ENCODE data around the gene TRAPPC12.
"Not testable (repeated sequence)": the region's sequence is repeated elsewhere in the genome, so short reads cannot be mapped to it uniquely, and the experiment has no call there.

The TRAPPC12 gene

DNA sequence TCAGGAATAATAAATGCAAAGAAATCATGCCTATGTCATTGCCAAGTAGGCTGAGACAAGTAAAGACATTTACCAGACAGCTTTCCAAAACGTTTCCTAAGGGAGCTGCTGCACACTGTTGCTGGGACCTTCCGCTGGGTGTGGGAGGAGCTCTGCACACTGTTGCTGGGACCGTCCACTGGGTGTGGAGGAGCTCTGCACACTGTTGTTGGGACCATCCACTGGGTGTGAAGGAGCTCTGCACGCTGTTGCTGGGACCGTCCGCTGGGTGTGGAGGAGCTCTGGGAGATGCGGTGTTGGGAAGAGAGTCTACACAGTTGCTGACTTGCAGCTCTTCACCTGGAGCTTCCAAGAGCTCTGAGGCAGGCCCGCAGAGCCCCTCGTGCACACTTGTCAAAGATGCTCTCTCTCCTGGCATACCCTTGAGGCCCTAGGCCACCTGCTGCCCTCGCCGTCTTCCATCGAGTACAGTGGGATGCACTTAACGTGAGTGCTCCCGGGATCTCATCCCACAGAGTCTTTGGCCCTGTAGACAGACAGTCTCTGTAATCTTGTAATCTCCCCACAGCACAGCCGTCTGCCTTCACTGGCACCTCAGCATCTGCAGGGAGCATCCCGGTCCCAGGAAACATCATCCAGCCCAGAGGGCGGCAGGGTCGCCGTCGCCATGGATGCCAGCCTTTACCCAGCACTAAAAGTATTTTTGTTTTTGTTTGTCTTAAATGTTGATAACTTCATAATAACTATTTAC, 51.4 kb downstream of the TRAPPC12 start:
- DNase-seq (ENCODE audit: low read depth in 4 of 4, low spot score in 1 of 4), result no peak

DNA sequence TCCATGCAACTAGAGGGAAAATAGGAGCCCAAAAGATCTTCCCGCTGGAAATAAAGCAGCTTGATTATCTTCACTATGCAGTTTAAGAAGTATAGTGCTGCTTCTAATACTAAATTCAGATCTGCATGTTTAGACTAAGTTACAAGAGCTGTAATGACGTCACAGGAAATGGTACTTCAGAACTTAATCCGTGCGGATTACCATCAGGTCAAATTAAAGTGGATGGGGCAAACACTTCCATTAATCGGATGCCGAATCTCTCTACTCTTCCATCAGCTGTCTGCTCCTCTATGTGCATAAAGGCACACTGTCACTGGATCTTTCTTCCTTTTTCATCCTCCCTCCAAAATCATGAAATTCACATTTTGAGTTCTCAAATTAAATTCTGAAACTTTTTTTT, 52.6 kb downstream of the TRAPPC12 start:
- DNase-seq (ENCODE audit: low read depth in 4 of 4, low spot score in 1 of 4), result no peak

DNA sequence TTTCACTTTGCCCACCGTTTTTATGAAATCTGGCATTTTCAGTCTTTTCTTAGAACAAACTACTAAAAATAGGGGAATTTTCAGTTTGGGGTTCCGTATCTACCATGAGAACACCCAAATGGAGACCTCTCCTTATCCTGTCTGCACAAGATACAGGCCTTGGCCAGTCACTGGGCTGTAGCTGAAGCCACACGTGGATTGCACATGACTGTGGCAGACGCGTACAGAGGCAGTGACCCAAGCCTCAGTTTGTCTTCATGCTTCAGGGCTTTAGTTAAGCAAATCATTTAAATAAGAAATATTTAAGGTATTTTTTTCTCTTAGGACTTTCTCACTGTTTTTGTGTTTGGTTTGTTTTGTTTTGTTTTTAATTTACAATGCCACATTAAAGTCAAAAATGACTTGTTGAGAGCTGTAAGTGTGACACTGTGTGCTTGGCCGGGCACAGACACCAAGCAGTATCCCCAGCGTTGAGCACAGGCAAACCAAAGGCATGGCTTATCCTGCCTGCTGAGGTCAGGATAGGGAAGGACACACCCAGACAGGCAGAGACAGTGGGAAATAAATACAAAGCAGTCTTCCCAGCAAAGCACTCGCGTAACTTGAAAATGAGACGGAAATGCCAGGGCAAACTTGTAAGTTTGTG, 53.3 kb downstream of the TRAPPC12 start:
- DNase-seq (ENCODE audit: low read depth in 4 of 4, low spot score in 1 of 4), result no peak

DNA sequence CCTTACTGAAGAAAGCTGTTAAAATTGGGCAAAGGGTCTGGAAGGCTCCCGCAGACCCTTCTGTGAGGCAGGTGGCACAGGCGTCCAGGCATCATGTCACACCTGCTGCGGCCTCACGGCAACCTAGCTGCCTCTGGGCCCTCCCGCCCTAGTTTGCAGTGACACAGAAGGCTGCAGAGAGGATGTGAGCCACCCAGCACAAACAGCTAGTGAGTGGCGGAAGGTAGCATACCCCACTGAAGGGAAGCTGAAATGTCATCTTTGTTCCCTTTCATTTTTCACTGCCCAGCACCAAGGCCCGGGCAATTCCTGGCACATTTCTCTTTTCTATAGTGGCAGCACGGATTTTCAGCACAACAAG, 53.8 kb downstream of the TRAPPC12 start:
- no peak for DNase-seq (ENCODE audit: low read depth in 4 of 4, low spot score in 1 of 4)

DNA sequence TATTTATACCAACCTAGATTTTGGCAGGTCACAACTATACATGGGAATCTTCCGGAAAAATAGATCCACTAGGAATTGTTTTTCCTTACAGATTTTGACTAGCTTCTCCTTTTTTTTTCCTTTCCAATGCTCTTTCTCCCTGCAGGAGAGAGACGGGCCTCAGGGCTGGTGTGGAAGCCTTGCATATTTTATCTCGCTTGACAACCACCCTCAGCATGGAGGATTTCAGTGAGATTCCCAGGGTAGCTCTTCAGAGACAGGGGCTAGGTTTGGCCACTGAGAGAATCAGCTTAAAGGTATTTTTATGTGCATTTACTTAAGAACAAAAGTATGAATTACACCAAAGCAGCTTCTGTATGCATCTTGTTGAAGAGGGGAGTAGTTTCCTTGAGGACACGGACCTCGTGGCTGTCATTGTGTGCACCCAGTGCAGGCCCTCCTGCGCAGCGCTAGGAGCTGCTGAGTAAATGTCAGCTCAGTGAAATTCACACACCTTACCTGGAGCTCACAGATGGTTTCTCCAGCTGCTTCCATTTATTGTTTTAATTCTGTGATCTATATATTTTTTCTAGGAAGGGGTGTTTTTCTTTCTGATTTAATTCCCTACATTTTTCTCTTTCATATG, 54.4 kb downstream of the TRAPPC12 start:
- no peak for DNase-seq (ENCODE audit: low read depth in 4 of 4, low spot score in 1 of 4)

DNA sequence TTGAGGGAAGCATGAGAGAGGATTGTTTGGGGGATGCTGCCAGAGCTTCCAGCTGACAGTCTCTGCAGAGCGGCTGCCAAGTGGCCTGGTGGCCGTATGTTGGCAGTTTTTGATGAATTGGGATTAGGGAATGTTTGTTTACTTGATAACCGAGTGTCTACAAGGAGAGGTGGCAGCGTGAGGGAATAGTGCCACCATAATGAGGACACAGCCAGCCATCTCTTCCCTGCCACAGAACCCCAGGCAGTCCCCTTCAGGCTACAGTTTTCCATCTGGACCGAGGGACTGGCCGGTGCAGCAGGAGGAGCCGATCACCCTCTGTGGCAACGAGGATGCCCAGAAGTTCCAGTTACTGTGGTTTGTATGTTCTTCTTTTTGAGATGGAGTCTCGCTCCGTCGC, 55.2 kb downstream of the TRAPPC12 start:
- no peak for DNase-seq (ENCODE audit: low read depth in 4 of 4, low spot score in 1 of 4)

DNA sequence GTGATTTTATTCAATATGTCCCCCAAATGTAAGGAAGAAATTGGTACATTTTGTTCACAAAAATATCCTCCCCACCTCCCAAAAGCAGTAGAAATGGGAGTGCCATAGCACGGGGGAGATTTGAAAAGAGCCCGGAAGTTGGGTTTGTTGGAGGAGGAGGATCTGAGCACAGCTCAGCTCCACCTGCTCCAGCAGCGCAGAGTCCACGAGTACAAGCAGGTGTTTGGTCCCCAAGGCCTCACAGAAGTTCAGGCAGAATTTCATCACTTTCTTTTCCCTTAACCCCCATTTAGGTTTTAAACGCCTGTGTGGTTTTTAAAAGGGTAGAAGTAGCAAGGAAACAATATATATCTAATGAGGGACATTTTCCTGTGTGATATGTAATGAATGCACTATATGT, 56.0 kb downstream of the TRAPPC12 start:
- no peak for DNase-seq (ENCODE audit: low read depth in 4 of 4, low spot score in 1 of 4)

DNA sequence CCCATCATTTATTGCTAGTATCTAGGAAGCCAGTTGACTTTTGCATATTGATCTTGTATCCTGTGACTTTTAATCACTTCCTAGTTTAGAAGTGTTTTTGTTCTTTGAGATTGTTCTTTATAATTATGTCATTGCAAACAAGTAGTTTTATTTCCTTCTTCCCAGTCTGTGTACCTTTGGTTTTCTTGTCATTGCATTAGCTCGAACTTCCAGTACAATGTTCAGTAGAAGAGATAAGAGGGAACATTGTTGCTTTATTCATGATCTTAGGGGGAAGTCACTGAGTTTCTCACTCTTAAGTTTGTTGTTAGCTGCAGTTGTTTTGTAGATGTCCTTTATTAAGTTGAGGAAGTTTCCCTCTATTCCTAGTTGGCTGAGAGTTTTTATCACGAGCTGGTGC, 61.0 kb downstream of the TRAPPC12 start:
- no peak for DNase-seq (ENCODE audit: low read depth in 4 of 4, low spot score in 1 of 4)

DNA sequence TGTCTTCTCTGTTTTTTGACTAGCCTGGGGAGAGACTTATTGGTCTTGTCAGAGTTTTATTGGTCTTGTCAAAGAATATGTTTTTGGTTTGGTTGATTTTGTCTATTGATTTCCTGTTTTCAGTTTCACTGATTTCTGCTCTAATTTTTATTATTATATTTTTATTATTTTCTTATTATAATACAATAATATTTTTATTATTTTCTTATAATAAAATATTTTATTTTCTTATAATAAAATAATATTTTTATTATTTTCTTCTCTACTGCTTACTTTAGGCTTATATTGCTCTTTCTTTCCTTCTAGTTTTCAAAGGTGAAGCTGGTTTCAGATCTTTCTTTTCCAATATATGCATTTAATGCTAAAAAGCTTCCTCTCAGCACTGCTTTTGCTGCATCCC, 62.0 kb downstream of the TRAPPC12 start:
- no peak for DNase-seq (ENCODE audit: low read depth in 4 of 4, low spot score in 1 of 4)

DNA sequence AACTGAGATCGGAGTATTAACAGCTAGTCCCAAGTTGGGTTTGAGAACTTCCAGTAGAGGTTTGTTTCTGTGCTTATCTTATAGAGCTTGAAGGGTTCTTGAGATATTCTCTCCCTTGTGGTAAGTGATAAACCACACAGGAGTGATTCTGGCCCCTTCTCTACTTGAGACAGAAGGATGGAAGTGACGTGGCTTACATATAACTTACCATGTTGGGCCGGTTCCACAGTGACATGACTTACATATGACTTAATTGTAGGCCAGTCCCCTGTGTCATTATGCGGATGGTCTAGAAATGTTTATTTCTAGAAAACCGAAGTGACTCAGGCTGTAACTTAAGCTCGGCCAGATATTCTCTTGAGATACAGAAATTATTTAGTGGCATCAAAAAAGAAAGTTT, 62.7 kb downstream of the TRAPPC12 start:
- no peak for DNase-seq (ENCODE audit: low read depth in 4 of 4, low spot score in 1 of 4)

DNA sequence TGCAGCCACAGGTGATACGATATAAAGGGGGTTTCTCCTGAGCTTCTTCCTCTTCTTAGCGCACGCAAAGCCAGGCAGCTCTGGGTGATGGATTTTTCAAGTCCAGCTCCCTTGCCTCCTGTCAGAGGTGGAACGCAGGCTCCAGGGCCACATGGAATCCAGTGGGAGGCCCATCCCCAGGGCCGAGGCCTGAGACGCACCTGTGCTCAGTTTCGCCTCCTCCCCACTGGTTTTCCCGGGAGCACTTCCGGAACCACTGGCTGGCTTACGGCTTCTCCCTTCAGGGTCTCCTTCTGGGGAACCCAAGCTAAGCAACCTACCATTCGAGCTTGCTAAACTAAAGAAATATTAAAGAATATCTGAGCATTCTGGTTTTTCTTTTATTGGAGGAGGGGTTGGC, 63.6 kb downstream of the TRAPPC12 start:
- no peak for DNase-seq (ENCODE audit: low read depth in 4 of 4, low spot score in 1 of 4)

DNA sequence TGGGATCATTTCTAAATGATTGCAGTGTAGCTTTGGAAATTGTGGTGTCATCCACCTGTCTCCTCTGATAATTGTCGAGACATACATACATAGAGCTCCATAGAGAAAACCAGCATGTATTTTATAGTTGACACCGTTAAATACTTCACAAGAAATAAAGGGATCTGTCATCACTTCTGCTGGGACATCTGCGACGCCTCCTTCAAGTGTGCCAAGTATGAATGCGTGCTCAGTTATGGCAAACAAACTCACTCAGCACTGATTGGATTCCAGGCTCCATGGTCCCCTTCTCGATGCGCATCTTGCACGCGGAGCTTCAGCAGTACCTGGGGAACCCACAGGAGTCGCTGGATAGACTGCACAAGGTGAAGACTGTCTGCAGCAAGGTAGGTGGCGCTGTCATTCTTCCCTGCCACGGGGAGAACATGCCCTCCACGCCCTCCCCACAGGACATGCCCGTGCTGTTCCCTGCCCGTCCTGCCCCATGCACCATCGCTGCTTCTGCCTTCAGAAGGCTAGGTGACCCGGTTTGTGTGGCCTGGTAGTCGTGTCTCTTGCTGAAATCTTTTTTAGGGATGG, 64.1 kb downstream of the TRAPPC12 start:
- no peak for DNase-seq (ENCODE audit: low read depth in 4 of 4, low spot score in 1 of 4)

DNA sequence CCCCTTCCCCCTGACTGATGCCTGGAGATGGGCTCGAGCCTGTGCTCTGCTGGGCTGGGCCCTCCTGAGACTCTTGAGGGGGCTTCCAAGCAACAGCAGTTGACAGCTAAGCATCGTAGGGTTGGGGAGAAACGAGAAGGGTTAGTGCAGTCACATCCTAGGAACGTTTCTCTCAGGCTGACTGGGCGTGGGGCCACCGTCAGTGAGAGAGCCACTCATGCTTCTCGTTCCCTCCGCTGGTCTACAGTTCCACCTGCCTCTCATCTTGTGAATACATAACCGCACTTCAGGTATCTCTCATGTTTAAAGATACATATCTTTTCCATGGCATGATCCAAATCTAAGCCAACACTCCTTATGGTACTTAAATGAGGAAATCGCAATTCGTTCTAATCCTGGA, 66.4 kb downstream of the TRAPPC12 start:
- DNase-seq (ENCODE audit: low read depth in 4 of 4, low spot score in 1 of 4), result no peak

DNA sequence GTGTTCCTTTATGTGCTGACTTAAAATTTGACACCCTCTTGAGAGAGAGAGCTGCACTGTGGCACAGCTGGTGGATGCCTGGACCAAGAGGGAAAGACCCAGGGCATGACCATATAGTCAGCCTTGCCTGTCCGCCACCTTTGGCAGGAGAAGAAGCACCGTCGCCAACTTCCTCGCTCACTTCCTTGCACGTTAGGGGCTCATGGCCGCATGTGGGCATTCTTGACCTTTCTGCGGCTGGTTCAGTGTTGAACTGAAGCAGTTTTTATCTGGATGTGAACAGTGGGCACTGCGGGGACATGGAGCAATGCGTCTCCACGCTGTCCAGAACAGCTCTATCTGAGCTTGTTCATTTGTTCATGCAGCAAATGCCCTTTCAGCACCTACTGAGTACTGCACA, 66.9 kb downstream of the TRAPPC12 start:
- no peak for DNase-seq (ENCODE audit: low read depth in 4 of 4, low spot score in 1 of 4)

DNA sequence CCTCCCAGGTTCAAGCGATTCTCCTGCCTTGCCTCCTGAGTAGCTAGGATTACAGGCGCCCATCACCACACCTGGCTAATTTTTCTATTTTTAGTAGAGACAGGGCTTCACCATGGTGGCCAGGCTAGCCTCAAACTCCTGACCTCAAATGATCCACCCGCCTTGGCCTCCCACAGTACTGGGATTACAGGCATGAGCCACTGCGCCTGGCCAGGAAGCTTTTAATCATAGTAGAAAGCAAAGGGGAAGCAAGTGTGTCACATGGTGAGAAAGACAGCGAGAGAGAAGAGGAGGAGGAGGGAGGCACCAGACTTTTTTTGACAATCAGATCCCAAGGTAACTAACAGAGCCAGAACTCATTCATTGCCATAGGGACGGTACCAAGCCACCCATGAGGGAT, 67.7 kb downstream of the TRAPPC12 start:
- not testable (repeated sequence) for DNase-seq (ENCODE audit: low read depth in 4 of 4, low spot score in 1 of 4)

DNA sequence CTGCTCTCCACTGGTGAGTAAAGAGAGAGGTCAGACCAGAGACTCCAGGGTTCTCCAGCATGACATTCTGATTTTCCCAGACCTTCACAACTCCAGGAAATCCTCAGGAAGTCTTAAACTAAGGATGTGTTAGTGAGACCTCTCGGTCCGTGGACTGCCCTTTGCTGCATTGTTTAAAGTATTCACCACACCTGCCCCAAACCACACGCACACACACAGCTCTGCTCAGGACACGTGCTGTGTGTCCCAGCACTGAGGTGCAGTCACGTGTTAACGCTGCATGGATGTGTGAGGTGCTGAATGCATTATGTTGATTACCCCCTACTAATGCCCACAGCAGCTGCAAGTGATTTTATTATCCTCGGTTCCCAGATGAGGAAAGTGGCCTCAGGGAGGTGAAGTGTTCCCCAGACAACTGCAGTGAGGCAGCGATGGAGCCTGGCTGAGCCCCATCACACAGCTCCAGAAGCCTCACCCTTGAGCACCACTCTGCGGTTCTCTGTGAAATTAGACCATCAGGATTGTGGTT, 68.4 kb downstream of the TRAPPC12 start:
- no peak for DNase-seq (ENCODE audit: low read depth in 4 of 4, low spot score in 1 of 4)

DNA sequence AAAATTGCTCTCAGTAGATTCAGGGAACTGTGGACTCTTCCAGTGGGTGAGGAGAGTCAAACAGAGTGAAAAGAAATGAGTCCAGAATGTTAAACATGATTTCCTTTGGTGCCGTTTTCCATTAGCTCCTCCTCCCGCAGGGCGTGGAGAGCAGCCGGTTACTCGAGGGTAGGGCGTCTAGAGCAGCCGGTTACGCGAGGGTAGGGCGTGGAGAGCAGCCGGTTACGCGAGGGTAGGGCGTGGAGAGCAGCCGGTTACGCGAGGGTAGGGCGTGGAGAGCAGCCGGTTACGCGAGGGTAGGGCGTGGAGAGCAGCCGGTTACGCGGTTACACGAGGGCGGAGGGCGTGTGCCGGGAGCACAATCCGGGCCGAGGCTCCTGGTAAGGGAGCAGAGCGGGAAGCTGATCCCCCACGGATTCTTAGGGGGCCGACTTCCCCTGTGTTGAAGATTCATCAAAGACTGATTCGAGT, 69.0 kb downstream of the TRAPPC12 start:
- DNase-seq (ENCODE audit: low read depth in 4 of 4, low spot score in 1 of 4), result not testable (repeated sequence)

DNA sequence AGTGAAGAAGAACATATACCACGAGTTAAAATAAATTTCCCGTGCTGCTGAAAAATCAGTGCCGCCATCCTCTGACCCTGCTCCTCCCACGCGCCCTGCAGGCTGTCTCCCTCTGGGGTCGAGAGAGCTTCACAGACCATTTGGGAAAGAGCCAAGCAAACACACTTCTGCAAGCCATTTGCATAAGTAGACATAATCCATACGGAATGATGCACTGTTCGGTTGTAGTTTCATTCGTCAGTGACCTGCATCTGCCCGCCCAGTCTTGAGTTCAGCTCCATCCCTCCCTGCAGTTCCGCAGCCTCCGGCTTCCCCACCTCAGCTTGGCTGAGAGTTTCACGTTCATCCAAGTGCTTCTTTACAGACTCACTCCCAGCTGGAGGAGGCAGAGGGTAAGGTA, 69.6 kb downstream of the TRAPPC12 start:
- DNase-seq (ENCODE audit: low read depth in 4 of 4, low spot score in 1 of 4), result no peak

DNA sequence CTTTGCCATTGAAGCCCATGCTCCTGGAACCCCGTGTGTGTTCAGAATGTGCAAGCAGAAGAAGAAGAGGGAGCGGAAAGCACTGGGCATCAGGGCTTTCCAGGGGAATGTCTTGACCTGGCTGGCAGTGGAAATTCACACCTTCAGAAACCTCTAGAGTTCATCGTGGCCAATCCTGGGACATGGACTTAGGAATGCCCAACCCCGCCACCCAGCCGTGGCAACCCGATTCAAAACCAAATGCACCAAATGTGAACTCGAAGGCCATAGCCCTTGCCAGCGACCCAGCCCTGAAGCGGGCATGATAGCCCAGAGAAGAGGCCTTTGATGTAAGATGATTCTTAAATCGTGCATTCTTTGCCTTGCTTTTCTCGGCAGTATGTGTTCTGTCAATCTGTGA, 70.4 kb downstream of the TRAPPC12 start:
- DNase-seq (ENCODE audit: low read depth in 4 of 4, low spot score in 1 of 4), result no peak

DNA sequence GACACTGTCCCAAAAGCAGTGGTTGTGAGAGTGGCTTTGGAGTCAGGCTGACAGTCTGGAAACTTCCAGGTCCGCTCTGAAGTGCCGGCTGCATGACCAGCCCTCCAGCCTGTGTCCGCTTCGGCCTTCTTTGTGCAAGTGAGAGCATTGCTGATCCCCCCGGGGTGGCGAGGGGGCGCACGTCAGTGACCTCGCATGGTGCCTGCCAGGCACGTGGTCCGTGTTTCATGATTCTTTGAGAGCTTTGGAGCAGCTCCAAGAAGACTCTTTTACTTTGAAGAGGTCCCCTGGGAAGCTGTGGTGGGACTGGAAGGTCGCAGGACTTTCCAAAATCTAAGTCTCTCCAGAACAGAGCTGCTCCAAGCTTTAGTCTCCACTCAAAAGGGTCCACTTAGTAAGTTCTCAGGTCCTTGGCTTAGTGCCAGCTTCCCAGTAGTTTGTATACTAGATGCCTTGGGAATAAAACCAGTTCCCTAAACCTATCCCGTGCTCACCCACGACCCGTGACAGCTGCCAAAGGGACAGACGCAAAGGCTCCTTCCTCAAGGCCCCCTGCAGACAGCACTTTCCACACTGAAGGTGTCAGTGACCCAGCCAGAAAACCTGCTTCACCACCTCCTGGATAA, 71.0 kb downstream of the TRAPPC12 start:
- DNase-seq (ENCODE audit: low read depth in 4 of 4, low spot score in 1 of 4), result no peak

DNA sequence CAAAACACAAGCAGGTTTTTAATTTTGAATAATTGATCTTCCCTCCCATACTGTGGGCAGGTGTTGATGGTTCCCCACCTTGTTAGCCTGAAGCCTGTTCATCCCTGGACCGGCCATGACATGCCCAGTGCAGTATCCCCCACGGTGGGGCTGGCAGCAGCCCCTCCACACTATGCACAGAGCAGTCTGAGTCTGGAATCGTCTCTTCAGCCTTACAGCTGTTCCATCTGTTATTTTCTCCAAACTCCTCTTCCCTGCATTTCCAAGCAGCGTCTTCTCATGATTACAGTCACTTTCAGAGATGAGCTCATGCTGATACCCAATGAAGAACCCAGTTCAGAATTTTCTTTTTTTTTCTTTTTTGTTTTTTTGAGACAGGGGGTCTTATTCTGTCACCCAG, 71.7 kb downstream of the TRAPPC12 start:
- no peak for DNase-seq (ENCODE audit: low read depth in 4 of 4, low spot score in 1 of 4)
